ENCODE measurements around the gene THRB. TPM values are rescaled to one million over a fixed set of nuclear protein-coding genes. Genes with fewer than 3 reads are reported as not detected.

The THRB gene
- total RNA-seq, 1 donor from 2014 or later: not detected

DNA sequence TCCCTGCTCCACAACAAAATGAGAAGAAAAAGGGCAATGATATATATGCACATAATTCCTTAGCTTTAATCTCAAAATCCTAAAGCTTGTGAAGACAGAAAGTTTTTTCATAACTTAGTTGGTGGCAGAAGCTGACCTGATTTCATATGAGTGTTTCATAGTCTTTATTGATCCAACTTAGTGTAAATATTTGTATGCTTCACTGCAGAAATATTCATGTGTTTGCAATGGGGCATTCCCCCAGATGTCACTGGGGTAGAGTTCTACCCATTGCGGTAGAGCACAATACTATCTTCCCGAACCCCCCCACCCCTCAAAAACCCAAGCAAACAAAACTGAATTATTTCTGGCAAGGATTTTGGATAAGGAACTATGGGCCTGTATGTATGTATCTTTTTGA lies 221.2 kb downstream of the THRB start:
- H3K36me3 Mint-ChIP-seq (ENCODE audit: low read depth): no peaks in the 10 kb centered on the region
- no peaks in the 10 kb centered on the region for H3K9me3 Mint-ChIP-seq
- H3K27me3 Mint-ChIP-seq: peaks cover 1% of the 10 kb centered on the region
- H3K4me1 Mint-ChIP-seq: no peaks in the 10 kb centered on the region
- no peak for DNase-seq
- H3K4me3 Mint-ChIP-seq: no peak overlapping the region
- intact Hi-C loops (cut with micrococcal nuclease): no loop called here
- H3K27ac Mint-ChIP-seq: no peak overlapping the region

GRCh38 chr3:24272875-24273274 lies 221.8 kb downstream of the THRB start:
- Mint-ChIP-seq H3K36me3 (ENCODE audit: low read depth) (no peaks in the 10 kb centered on the region), H3K4me3 (no peak overlapping the region), H3K27ac (no peak overlapping the region), H3K27me3 (peaks cover 1% of the 10 kb centered on the region), H3K9me3 (no peaks in the 10 kb centered on the region), H3K4me1 (no peaks in the 10 kb centered on the region)
- no peak for DNase-seq
- intact Hi-C loops (cut with micrococcal nuclease): no loop called here

GRCh38 chr3:24272408-24272807 lies 222.2 kb downstream of the THRB start:
- intact Hi-C loops (cut with micrococcal nuclease): no loop called here
- no peaks in the 10 kb centered on the region for H3K36me3 Mint-ChIP-seq (ENCODE audit: low read depth)
- H3K27me3 Mint-ChIP-seq: peaks cover 5% of the 10 kb centered on the region
- H3K9me3 Mint-ChIP-seq: no peaks in the 10 kb centered on the region
- no peak overlapping the region for H3K27ac Mint-ChIP-seq
- H3K4me3 Mint-ChIP-seq: no peak overlapping the region
- DNase-seq: no peak
- no peaks in the 10 kb centered on the region for H3K4me1 Mint-ChIP-seq

DNA sequence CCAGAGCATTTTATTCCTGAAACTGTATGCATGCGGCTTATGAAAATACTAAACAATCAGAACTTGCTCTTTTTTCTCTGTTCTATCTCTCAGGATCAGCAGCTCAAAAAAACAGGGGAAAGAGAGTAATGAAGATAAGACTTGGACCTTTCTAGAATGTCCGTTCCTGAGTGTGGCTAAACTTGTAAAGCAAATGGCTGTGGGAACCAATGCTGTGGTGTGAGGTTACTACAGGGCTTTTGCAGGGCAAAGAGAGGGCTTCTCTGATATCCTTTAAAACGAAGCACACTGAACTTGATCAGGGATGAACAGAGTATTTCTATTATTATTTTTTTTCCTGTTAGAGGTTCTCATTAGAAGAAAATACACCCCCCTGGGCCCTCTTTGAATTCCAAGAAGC lies 223.4 kb downstream of the THRB start:
- Mint-ChIP-seq H3K27me3 (peaks cover 7% of the 10 kb centered on the region), H3K4me1 (no peaks in the 10 kb centered on the region), H3K4me3 (no peak overlapping the region), H3K36me3 (ENCODE audit: low read depth) (no peaks in the 10 kb centered on the region), H3K9me3 (no peaks in the 10 kb centered on the region), H3K27ac (no peak overlapping the region)
- DNase-seq: no peak
- intact Hi-C loops (cut with micrococcal nuclease): no loop called here

DNA sequence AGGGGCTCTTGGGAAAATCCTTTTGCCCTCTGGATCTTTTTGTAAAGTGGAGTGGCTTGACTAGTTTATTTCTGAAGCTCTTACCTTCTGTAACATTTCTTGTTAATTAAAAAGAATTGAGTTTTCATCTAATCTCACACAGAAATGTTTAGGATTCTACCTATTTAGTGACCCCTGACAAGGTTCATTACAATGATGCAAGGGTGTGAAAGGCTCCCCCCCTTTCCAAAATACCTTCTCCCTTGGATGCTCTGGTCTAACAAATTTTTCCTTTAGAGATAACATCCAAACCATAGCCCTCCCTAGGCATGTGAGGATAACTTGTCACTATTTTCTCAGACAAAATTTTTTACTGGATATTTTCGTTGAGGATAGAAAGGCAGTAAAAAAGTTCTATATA lies 223.9 kb downstream of the THRB start:
- no peaks in the 10 kb centered on the region for H3K36me3 Mint-ChIP-seq (ENCODE audit: low read depth)
- no peaks in the 10 kb centered on the region for H3K4me1 Mint-ChIP-seq
- intact Hi-C loops (cut with micrococcal nuclease): no loop called here
- H3K9me3 Mint-ChIP-seq: no peaks in the 10 kb centered on the region
- H3K27me3 Mint-ChIP-seq: peaks cover 7% of the 10 kb centered on the region
- DNase-seq: no peak
- no peak overlapping the region for H3K4me3 Mint-ChIP-seq
- no peak overlapping the region for H3K27ac Mint-ChIP-seq

- no peak overlapping the region for H3K4me3 Mint-ChIP-seq
These were observed 224.4 kb downstream of the THRB start for GRCh38 chr3:24270204-24270691.

GRCh38 chr3:24264748-24265158 lies 229.9 kb downstream of the THRB start:
- peaks cover 6% of the 10 kb centered on the region for H3K27me3 Mint-ChIP-seq
- DNase-seq: peak; percentile 59
- H3K36me3 Mint-ChIP-seq (ENCODE audit: low read depth): no peaks in the 10 kb centered on the region
- H3K4me1 Mint-ChIP-seq: no peaks in the 10 kb centered on the region
- H3K4me3 Mint-ChIP-seq: no peak overlapping the region
- H3K9me3 Mint-ChIP-seq: no peaks in the 10 kb centered on the region
- H3K27ac Mint-ChIP-seq: no peak overlapping the region
- intact Hi-C loops (cut with micrococcal nuclease): loop anchor here (5.0 kb wide), 1 partner anchor 418 kb away; no protein-coding TSS in a partner anchor

More at GRCh38 chr3:24270204-24270691, 224.4 kb downstream of the THRB start:
- Mint-ChIP-seq H3K27ac (no peak overlapping the region), H3K36me3 (ENCODE audit: low read depth) (no peaks in the 10 kb centered on the region), H3K9me3 (no peaks in the 10 kb centered on the region), H3K27me3 (peaks cover 7% of the 10 kb centered on the region), H3K4me1 (no peaks in the 10 kb centered on the region)
- DNase-seq: no peak
- intact Hi-C loops (cut with micrococcal nuclease): no loop called here

DNA sequence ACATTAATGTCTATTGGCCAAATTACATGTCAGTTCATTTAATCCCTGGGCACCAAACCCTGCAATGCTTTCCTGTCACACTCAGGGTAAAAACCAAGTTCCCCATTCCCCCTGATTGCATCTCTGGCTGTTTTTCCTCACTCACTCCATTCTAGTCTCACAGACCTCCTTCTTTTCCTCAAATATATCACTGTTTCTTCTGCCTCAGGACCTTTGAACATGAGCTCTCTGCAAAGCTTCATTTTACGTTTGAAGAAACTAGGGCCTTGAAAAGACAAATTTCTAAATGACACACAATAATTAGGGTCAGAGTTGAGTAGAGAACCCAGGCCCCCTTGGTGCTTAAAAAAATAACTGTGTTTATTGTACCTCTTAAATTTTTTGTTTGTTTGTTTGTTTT lies 230.6 kb downstream of the THRB start:
- Mint-ChIP-seq H3K27me3 (peaks cover 6% of the 10 kb centered on the region), H3K9me3 (no peaks in the 10 kb centered on the region), H3K36me3 (ENCODE audit: low read depth) (no peaks in the 10 kb centered on the region), H3K4me1 (no peaks in the 10 kb centered on the region), H3K4me3 (no peak overlapping the region), H3K27ac (no peak overlapping the region)
- intact Hi-C loops (cut with micrococcal nuclease): no loop called here
- no peak for DNase-seq

DNA sequence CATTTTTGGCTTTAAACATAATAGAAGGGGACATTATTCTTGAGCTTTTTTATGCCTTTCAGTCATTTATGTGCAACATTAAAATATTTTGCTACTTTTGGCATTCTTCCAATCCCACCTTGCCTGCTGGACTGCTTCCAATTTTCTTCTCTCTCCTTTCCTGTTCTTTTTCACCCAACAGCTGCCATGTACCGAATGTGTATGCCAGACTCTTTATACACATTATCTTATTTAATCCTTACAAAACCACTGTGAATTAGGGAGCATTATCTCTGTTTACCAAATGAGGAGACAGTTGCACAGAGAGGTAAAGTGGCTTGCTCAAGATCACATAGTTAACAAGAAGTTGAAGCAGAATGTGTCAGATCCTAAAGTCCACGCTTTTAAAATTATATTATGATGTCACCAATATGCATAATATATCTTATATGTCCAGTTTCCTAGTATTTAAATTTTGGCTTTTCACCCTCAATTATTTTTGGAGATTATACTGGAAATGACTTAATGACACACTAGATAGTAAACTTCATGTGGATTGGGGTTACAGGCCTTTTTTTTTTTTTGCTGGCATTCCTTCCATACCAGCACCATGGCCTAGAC lies 231.5 kb downstream of the THRB start:
- DNase-seq: no peak
- intact Hi-C loops (cut with micrococcal nuclease): no loop called here
- Mint-ChIP-seq H3K9me3 (no peaks in the 10 kb centered on the region), H3K4me1 (no peaks in the 10 kb centered on the region), H3K27me3 (peaks cover 6% of the 10 kb centered on the region), H3K27ac (no peak overlapping the region), H3K36me3 (ENCODE audit: low read depth) (no peaks in the 10 kb centered on the region), H3K4me3 (no peak overlapping the region)

GRCh38 chr3:24261521-24261920 lies 233.1 kb downstream of the THRB start:
- Mint-ChIP-seq H3K27ac (no peak overlapping the region), H3K4me3 (no peak overlapping the region), H3K36me3 (ENCODE audit: low read depth) (no peaks in the 10 kb centered on the region), H3K27me3 (peaks cover 2% of the 10 kb centered on the region), H3K4me1 (no peaks in the 10 kb centered on the region), H3K9me3 (no peaks in the 10 kb centered on the region)
- intact Hi-C loops (cut with micrococcal nuclease): no loop called here
- no peak for DNase-seq

DNA sequence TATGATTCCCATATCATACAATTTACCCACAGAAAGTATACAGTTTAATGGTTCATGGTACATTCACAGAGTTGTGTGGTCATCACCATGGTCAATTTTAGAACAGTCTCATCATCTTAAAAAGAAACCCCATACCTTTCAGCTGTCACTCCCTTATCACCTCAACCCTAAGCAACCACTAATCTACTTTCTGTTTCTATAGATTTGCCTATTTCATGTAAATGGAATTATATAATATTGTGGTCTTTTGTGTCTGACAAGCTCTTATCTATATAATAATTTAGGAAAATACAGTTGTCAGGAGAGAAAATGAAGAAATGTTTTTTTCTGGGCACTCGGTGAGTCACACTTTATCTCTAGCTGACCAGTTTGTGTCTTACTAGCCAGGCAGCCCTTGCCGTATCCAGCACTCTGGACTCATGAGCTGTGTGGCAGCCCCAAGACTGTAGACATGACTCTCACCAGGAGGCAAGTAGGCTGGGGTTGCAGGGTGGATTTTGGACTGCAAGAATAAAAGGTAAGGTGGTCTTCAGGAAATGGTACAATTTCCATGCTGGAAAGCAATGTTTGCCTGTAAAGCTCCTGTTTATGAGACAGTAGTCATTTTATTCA lies 234.6 kb downstream of the THRB start:
- no peaks in the 10 kb centered on the region for H3K4me1 Mint-ChIP-seq
- H3K36me3 Mint-ChIP-seq (ENCODE audit: low read depth): no peaks in the 10 kb centered on the region
- no peak for DNase-seq
- no peak overlapping the region for H3K4me3 Mint-ChIP-seq
- intact Hi-C loops (cut with micrococcal nuclease): no loop called here
- no peak overlapping the region for H3K27ac Mint-ChIP-seq
- H3K9me3 Mint-ChIP-seq: no peaks in the 10 kb centered on the region
- peaks cover 2% of the 10 kb centered on the region for H3K27me3 Mint-ChIP-seq

- intact Hi-C loops (cut with micrococcal nuclease): no loop called here
- no peak overlapping the region for H3K27ac Mint-ChIP-seq
- DNase-seq: no peak
These were observed 235.7 kb downstream of the THRB start for GRCh38 chr3:24258727-24259600.

DNA sequence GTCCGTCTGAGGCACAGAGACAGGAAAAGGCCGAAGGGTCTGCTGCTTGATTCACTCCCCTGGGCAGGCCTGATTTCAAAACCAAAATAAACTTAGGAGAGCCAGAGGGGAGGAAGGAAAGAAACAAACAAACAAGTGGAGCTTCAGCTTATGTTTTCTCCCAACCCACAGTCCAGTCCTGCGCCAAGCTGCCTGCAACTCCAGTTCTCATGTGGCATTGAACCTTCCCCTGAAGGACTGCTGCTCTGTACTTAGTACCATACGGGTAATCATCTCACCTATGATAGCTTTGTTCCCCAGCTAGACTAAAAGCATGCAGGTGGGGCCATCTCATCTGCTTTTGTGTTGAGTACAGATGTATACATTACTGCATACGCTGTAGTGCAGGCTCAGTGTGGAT lies 236.4 kb downstream of the THRB start:
- Mint-ChIP-seq H3K27ac (no peak overlapping the region), H3K4me1 (no peaks in the 10 kb centered on the region), H3K4me3 (no peak overlapping the region)

More at GRCh38 chr3:24258727-24259600, 235.7 kb downstream of the THRB start:
- peaks cover 2% of the 10 kb centered on the region for H3K27me3 Mint-ChIP-seq
- H3K4me1 Mint-ChIP-seq: no peaks in the 10 kb centered on the region
- H3K36me3 Mint-ChIP-seq (ENCODE audit: low read depth): no peaks in the 10 kb centered on the region
- no peak overlapping the region for H3K4me3 Mint-ChIP-seq
- no peaks in the 10 kb centered on the region for H3K9me3 Mint-ChIP-seq

GRCh38 chr3:24255414-24255813 lies 239.2 kb downstream of the THRB start:
- Mint-ChIP-seq H3K27me3 (peaks cover 10% of the 10 kb centered on the region), H3K36me3 (ENCODE audit: low read depth) (no peaks in the 10 kb centered on the region), H3K9me3 (no peaks in the 10 kb centered on the region), H3K4me1 (no peaks in the 10 kb centered on the region), H3K27ac (no peak overlapping the region), H3K4me3 (no peak overlapping the region)
- no peak for DNase-seq
- intact Hi-C loops (cut with micrococcal nuclease): no loop called here

More for the DNA sequence above, 236.4 kb downstream of the THRB start:
- Mint-ChIP-seq H3K27me3 (peaks cover 3% of the 10 kb centered on the region), H3K36me3 (ENCODE audit: low read depth) (no peaks in the 10 kb centered on the region), H3K9me3 (no peaks in the 10 kb centered on the region)
- no peak for DNase-seq
- intact Hi-C loops (cut with micrococcal nuclease): no loop called here

All from activated CD4-positive, alpha-beta T cell treated with anti-CD3 and anti-CD28 coated beads, Interleukin-2, amount 10 ng/mL, durations not matched to agents 24 days and 14 days (primary cell).